ENCODE data around the gene GPR137C. TPM values are rescaled to one million over a fixed set of nuclear protein-coding genes. Genes with fewer than 3 reads are reported as not detected.

GPR137C gene
- total and polyA plus RNA-seq, 10 of the 15 experiments (the other 5 are each of a cell fraction or from before 2014, with no cell fraction given) = 0.03 to 0.72 (median 0.22) TPM

- H3K4me1 ChIP-seq (ENCODE audit: control insufficient read depth, insufficient read depth, low read length) = no peaks in the 10 kb centered on the region
- SMC1A ChIA-PET (ENCODE audit: uncharacterized antibody, unreplicated experiment) = no interaction called here
- H3K9me3 ChIP-seq (replicated peaks; ENCODE audit: control insufficient read depth, insufficient read depth, low read length) = no peaks in the 10 kb centered on the region
- no peaks in the 10 kb centered on the region for H3K79me2 ChIP-seq (ENCODE audit: control insufficient read depth, insufficient read depth, low read length)
- H3K9ac ChIP-seq (ENCODE audit: control insufficient read depth, insufficient read depth, low read length) = no peak overlapping the region
- H2AFZ ChIP-seq (ENCODE audit: control insufficient read depth, low read depth, low read length) = no peak overlapping the region
- POLR2A ChIA-PET = no interaction called here
- RAD21 ChIA-PET (ENCODE audit: unreplicated experiment) = no interaction called here
- H3K36me3 ChIP-seq (ENCODE audit: control insufficient read depth in 2 of 2, insufficient read depth in 2 of 2, low read length in 1 of 2) = no peaks in the 10 kb centered on the region
- FAIRE-seq = no peak
- intact Hi-C loops (cut with micrococcal nuclease; ENCODE audit: unreplicated experiment) = no loop called here
- DNase-seq (ENCODE audit: low read depth, low spot score) = no peak
- no peak overlapping the region for H3K4me3 ChIP-seq
- H3K4me2 ChIP-seq (ENCODE audit: control insufficient read depth, insufficient read depth) = no peak overlapping the region
- H3K27ac ChIP-seq (ENCODE audit: control insufficient read depth, insufficient read depth) = no peak overlapping the region
- in situ Hi-C loops (cut with MboI) = no loop called here
- BruUV-seq (replicated peaks) = no TSS peak
- CTCF ChIA-PET = interaction anchor here (1.3 kb wide), 1 partner anchor 36 kb away, joined by 3 read pairs; no protein-coding TSS in a partner anchor
- ATAC-seq = no peak
- no peaks in the 10 kb centered on the region for H4K20me1 ChIP-seq (ENCODE audit: control insufficient read depth, insufficient read depth)
- no peaks in the 10 kb centered on the region for H3K27me3 ChIP-seq (replicated peaks in 1 of 2; ENCODE audit: control insufficient read depth in 2 of 2, insufficient read depth in 2 of 2, low read length in 1 of 2)
- WGBS (ENCODE audit: insufficient coverage, insufficient replicate concordance, low lambda C conversion rate, missing lambda C conversion rate) = 27% methylated on average over 2 of the region's 2 CpGs
- TF ChIP-seq CREB1 (IDR thresholded peaks at IDR 0.05; ENCODE audit: low read depth) (no peak), CREM (IDR thresholded peaks at IDR 0.05; ENCODE audit: low read depth) (no peak), CEBPB (IDR thresholded peaks at IDR 0.05; ENCODE audit: borderline replicate concordance in 1 of 2, low read depth in 2 of 2, low read length in 2 of 2) (no peak), MAX (IDR thresholded peaks at IDR 0.05; ENCODE audit: low read depth, low read length) (no peak), ZBTB11 (CRISPR knock-in tag; IDR thresholded peaks at IDR 0.05) (no peak), IRF3 (IDR thresholded peaks at IDR 0.05) (no peak), MXI1 (IDR thresholded peaks at IDR 0.05; ENCODE audit: low read depth, low read length) (no peak), ZNF384 (IDR thresholded peaks at IDR 0.05; ENCODE audit: borderline replicate concordance, low read depth, low read length) (no peak), RUNX3 (IDR thresholded peaks at IDR 0.05; ENCODE audit: low read length) (no peak), SUPT20H (IDR thresholded peaks at IDR 0.05; ENCODE audit: borderline replicate concordance, control insufficient read depth, low read depth, low read length) (no peak), ZNF592 (IDR thresholded peaks at IDR 0.05) (no peak), JUNB (IDR thresholded peaks at IDR 0.05) (no peak), SUZ12 (IDR thresholded peaks at IDR 0.05; ENCODE audit: unreplicated experiment) (no peak), NBN (IDR thresholded peaks at IDR 0.05) (no peak), PKNOX1 (IDR thresholded peaks at IDR 0.05) (no peak), RAD51 (IDR thresholded peaks at IDR 0.05) (no peak)
Observed at GRCh38 chr14:52563120-52563519, 10.5 kb downstream of the GPR137C start.

Measured in GM12878 (cell line).